Liver (tissue), 9 donors: ENCODE results near the gene HHIPL1. TPM values are rescaled to one million over a fixed set of nuclear protein-coding genes. Genes with fewer than 3 reads are reported as not detected.

Experiments
- DNase-seq: peaks from one replicate; pipeline ENCODE4 v3.0.0-alpha.2; 2017; ENCODE audit warnings: low spot score
- H3K27ac ChIP-seq, 2 donors: one replicate each; pipeline ENCODE4 v1.7.0; 2013; ENCODE audit warnings: inconsistent platforms in 2 of 2, low read length in 2 of 2, control low read depth in 1 of 2, low read depth in 1 of 2, mild to moderate bottlenecking in 1 of 2
- H3K27me3 ChIP-seq, 4 donors: one replicate each; pipeline versions ENCODE4 v1.6.1 to v1.7.0; 2013; ENCODE audit warnings: low read length in 3 of 4, inconsistent platforms in 1 of 4, mild to moderate bottlenecking in 1 of 4, moderate library complexity in 1 of 4; ENCODE audit not compliant: control insufficient read depth in 4 of 4, insufficient read depth in 4 of 4
- H3K36me3 ChIP-seq, 4 donors: one replicate each; pipeline versions ENCODE4 v1.6.1 to v1.7.0; 2013; ENCODE audit warnings: low read length in 3 of 4, mild to moderate bottlenecking in 3 of 4, low read depth in 1 of 4, moderate library complexity in 1 of 4; ENCODE audit not compliant: control insufficient read depth in 4 of 4, insufficient read depth in 3 of 4
- H3K4me1 ChIP-seq, 4 donors: one replicate each; pipeline versions ENCODE4 v1.6.1 to v1.7.0; 2013; ENCODE audit warnings: low read length in 3 of 4, mild to moderate bottlenecking in 3 of 4, moderate library complexity in 1 of 4; ENCODE audit not compliant: control insufficient read depth in 4 of 4, insufficient read depth in 4 of 4
- H3K4me3 ChIP-seq, 3 donors: one replicate each; pipeline versions ENCODE4 v1.6.1 to v1.7.0; 2013; ENCODE audit warnings: low read length in 3 of 3, control low read depth in 1 of 3, low read depth in 1 of 3, mild to moderate bottlenecking in 1 of 3
- H3K9ac ChIP-seq, 2 donors: one replicate each; pipeline ENCODE4 v1.7.0; 2013; ENCODE audit warnings: low read length in 2 of 2, mild to moderate bottlenecking in 2 of 2, moderate library complexity in 2 of 2, control low read depth in 1 of 2, low read depth in 1 of 2
- H3K9me3 ChIP-seq, 4 donors: one replicate each; pipeline versions ENCODE4 v1.6.1 to v1.7.0; 2013; ENCODE audit warnings: low read length in 3 of 4; ENCODE audit not compliant: control insufficient read depth in 4 of 4
- EGR1 ChIP-seq, 2 donors: IDR thresholded peaks; 2 replicates each; pipeline ENCODE4 v1.6.1; 2016 to 2018; ENCODE audit warnings: antibody characterized with exemption in 2 of 2, low read depth in 2 of 2
- FOXA1 ChIP-seq: IDR thresholded peaks from 2 replicates; pipeline ENCODE4 v1.6.1; 2016; ENCODE audit warnings: antibody characterized with exemption
- FOXA2 ChIP-seq: IDR thresholded peaks from 2 replicates; pipeline ENCODE4 v1.6.1; 2016; ENCODE audit warnings: antibody characterized with exemption
- GABPA ChIP-seq, 2 donors: IDR thresholded peaks in 1 of 2; conservative IDR thresholded peaks in 1 of 2; 2 replicates each; pipeline ENCODE4 v1.6.1; 2016; ENCODE audit warnings: antibody characterized with exemption in 2 of 2, mild to moderate bottlenecking in 1 of 2, moderate library complexity in 1 of 2
- HNF4A ChIP-seq, 2 donors: conservative IDR thresholded peaks; 2 replicates each; pipeline ENCODE4 v1.6.1; 2016; ENCODE audit warnings: antibody characterized with exemption in 2 of 2, mild to moderate bottlenecking in 2 of 2
- HNF4G ChIP-seq: IDR thresholded peaks from 2 replicates; pipeline ENCODE4 v1.6.1; 2016; ENCODE audit warnings: antibody characterized with exemption
- JUND ChIP-seq, 2 donors: IDR thresholded peaks; 2 replicates each; pipeline ENCODE4 v1.6.1; 2016; ENCODE audit warnings: antibody characterized with exemption in 2 of 2
- NR2F2 ChIP-seq: IDR thresholded peaks from 2 replicates; pipeline ENCODE4 v1.6.1; 2016; ENCODE audit warnings: antibody characterized with exemption
- RAD21 ChIP-seq, 2 donors: IDR thresholded peaks; 2 replicates each; pipeline ENCODE4 v1.6.1; 2016; ENCODE audit warnings: antibody characterized with exemption in 2 of 2, mild to moderate bottlenecking in 2 of 2
- RXRA ChIP-seq, 2 donors: IDR thresholded peaks; 2 replicates each; pipeline ENCODE4 v1.6.1; 2017 to 2018; ENCODE audit warnings: antibody characterized with exemption in 2 of 2, mild to moderate bottlenecking in 1 of 2
- SP1 ChIP-seq: IDR thresholded peaks from 2 replicates; pipeline ENCODE4 v1.6.1; 2018; ENCODE audit warnings: antibody characterized with exemption, mild to moderate bottlenecking
- TAF1 ChIP-seq: conservative IDR thresholded peaks from 2 replicates; pipeline ENCODE4 v1.6.1; 2016; ENCODE audit warnings: antibody characterized with exemption, mild to moderate bottlenecking
- YY1 ChIP-seq: IDR thresholded peaks from 2 replicates; pipeline ENCODE4 v1.6.1; 2016; ENCODE audit warnings: antibody characterized with exemption, mild to moderate bottlenecking
- WGBS: extraction: QIAGEN DNeasy Blood & Tissue Kit; methylation state at CpG from one replicate; pipeline ENCODE4 v1.1.7; 2013; 5-methylcytosine and 5-hydroxymethylcytosine counted together
- polyA plus RNA-seq, 2 donors: library from polyadenylated mRNA; stranded (reverse) in 1 of 2; unstranded in 1 of 2; fragments of 200-250 nt in 1 of 2; fragments of >200 nt in 1 of 2; fragmentation: Nextera tagmentation in 1 of 2; extraction: Ambion mirVana in 1 of 2; gene quantifications; one replicate each; pipeline versions ENCODE4 v1.2.1 to v1.2.3, GENCODE V29; 2013 to 2015
- total RNA-seq, 2 donors: library from RNA; depleted of rRNA; stranded (reverse); fragments of >200 nt; gene quantifications; one replicate each; pipeline ENCODE4 v1.2.3, GENCODE V29; 2014
- TF ChIP-seq, protein P1 (sequence below): IDR thresholded peaks from 2 replicates; pipeline ENCODE4 v1.6.1; 2016; ENCODE audit warnings: antibody characterized with exemption
- TF ChIP-seq, protein P2 (sequence below): IDR thresholded peaks from 2 replicates; pipeline ENCODE4 v1.6.1; 2016; ENCODE audit warnings: antibody characterized with exemption
- TF ChIP-seq, protein P3 (sequence below): fragments of 150-350 bp; IDR thresholded peaks from 2 replicates; pipeline ENCODE4 v1.5.1; 2017; ENCODE audit warnings: improper control_type of control experiment, low read depth, low read length; ENCODE audit not compliant: missing input control
- TF ChIP-seq, protein P4 (sequence below): IDR thresholded peaks from 2 replicates; pipeline ENCODE4 v1.6.1; 2016; ENCODE audit warnings: antibody characterized with exemption
- TF ChIP-seq, protein P5 (sequence below): IDR thresholded peaks from 2 replicates; pipeline ENCODE4 v1.6.1; 2016; ENCODE audit warnings: antibody characterized with exemption, mild to moderate bottlenecking
- donor health status: healthy.
- donor health status: healthy.
- donor health status: healthy.
- donor health status: healthy.
- donor health status: healthy.

The HHIPL1 gene
- total and polyA plus RNA-seq, 4 donors: 0.96 to 1.7 (median 1.0) TPM

DNA sequence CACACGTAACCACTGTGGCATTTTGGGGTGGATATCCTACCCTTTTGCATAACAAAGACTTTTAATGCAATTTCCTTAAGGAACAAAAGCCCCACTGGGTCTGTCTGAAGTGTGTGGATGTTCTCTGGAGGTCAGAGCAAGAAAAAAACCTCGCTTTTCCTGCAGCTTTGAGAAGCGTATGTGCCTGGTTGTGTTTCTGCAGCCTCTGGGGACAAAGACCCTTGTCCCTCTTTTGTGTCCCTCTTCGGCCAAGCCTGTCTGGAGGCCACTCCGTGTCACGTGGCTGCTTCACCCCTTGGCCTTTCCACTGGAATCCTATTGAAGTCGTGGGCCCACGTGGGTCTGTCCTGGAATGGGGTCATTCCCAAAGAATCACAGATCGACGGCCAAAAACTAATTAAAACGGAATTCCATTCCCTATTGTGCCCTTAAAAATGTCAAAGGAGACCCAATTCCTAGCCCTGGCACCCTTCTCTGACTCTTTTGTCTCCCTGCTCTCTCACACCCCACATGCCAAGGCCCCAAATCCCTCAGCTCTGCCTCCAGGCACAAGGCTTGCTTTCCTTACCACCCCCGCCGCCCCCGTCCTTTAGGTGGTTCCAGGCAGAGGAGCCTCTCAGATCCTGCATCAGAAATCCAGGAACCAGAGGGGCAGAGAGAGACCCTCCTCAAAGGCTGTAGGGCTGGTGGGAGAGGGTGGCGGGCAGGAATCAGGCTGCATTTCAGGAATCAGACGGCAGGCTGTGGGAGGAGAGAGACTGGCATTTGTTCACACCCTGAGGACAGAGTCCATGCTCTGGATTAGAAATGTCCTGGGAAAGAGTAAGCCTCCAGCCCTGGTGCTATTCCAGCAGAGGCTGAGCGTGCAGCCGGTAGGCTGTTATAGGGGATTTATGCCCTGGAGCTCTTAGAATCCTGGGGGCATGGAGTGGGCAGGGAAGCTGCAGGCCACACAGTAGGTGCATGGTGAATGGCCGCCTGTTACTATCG lies 26.6 kb downstream of the HHIPL1 start:
- WGBS: 63% methylated on average over 20 of the region's 20 CpGs

More for the DNA sequence above, 26.6 kb downstream of the HHIPL1 start:
- TF ChIP-seq SP1 (peak; percentile 76), FOXA1 (no peak), JUND (IDR thresholded peaks at IDR 0.05) (no peak), NR2F2 (no peak), HNF4A (conservative IDR thresholded peaks at IDR 0.05) (peak; percentile 86 to 88), GABPA (IDR thresholded peaks at IDR 0.05 in 1 of 2, conservative IDR thresholded peaks at IDR 0.05 in 1 of 2) (no peak), HNF4G (peak; percentile 71), RXRA (IDR thresholded peaks at IDR 0.05) (peak; percentile 8 to 23), FOXA2 (no peak), YY1 (peak; percentile 34), TAF1 (no peak), EGR1 (IDR thresholded peaks at IDR 0.05; ENCODE audit: low read depth in 2 of 2) (no peak), RAD21 (IDR thresholded peaks at IDR 0.05) (no peak)
- TF ChIP-seq, protein P1, sequence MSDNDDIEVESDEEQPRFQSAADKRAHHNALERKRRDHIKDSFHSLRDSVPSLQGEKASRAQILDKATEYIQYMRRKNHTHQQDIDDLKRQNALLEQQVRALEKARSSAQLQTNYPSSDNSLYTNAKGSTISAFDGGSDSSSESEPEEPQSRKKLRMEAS: no peak
- TF ChIP-seq, protein P2, sequence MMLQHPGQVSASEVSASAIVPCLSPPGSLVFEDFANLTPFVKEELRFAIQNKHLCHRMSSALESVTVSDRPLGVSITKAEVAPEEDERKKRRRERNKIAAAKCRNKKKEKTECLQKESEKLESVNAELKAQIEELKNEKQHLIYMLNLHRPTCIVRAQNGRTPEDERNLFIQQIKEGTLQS: no peak
- TF ChIP-seq, protein P3, sequence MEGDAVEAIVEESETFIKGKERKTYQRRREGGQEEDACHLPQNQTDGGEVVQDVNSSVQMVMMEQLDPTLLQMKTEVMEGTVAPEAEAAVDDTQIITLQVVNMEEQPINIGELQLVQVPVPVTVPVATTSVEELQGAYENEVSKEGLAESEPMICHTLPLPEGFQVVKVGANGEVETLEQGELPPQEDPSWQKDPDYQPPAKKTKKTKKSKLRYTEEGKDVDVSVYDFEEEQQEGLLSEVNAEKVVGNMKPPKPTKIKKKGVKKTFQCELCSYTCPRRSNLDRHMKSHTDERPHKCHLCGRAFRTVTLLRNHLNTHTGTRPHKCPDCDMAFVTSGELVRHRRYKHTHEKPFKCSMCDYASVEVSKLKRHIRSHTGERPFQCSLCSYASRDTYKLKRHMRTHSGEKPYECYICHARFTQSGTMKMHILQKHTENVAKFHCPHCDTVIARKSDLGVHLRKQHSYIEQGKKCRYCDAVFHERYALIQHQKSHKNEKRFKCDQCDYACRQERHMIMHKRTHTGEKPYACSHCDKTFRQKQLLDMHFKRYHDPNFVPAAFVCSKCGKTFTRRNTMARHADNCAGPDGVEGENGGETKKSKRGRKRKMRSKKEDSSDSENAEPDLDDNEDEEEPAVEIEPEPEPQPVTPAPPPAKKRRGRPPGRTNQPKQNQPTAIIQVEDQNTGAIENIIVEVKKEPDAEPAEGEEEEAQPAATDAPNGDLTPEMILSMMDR: no peak
- TF ChIP-seq, protein P4, sequence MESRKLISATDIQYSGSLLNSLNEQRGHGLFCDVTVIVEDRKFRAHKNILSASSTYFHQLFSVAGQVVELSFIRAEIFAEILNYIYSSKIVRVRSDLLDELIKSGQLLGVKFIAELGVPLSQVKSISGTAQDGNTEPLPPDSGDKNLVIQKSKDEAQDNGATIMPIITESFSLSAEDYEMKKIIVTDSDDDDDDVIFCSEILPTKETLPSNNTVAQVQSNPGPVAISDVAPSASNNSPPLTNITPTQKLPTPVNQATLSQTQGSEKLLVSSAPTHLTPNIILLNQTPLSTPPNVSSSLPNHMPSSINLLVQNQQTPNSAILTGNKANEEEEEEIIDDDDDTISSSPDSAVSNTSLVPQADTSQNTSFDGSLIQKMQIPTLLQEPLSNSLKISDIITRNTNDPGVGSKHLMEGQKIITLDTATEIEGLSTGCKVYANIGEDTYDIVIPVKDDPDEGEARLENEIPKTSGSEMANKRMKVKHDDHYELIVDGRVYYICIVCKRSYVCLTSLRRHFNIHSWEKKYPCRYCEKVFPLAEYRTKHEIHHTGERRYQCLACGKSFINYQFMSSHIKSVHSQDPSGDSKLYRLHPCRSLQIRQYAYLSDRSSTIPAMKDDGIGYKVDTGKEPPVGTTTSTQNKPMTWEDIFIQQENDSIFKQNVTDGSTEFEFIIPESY: no peak
- TF ChIP-seq, protein P5, sequence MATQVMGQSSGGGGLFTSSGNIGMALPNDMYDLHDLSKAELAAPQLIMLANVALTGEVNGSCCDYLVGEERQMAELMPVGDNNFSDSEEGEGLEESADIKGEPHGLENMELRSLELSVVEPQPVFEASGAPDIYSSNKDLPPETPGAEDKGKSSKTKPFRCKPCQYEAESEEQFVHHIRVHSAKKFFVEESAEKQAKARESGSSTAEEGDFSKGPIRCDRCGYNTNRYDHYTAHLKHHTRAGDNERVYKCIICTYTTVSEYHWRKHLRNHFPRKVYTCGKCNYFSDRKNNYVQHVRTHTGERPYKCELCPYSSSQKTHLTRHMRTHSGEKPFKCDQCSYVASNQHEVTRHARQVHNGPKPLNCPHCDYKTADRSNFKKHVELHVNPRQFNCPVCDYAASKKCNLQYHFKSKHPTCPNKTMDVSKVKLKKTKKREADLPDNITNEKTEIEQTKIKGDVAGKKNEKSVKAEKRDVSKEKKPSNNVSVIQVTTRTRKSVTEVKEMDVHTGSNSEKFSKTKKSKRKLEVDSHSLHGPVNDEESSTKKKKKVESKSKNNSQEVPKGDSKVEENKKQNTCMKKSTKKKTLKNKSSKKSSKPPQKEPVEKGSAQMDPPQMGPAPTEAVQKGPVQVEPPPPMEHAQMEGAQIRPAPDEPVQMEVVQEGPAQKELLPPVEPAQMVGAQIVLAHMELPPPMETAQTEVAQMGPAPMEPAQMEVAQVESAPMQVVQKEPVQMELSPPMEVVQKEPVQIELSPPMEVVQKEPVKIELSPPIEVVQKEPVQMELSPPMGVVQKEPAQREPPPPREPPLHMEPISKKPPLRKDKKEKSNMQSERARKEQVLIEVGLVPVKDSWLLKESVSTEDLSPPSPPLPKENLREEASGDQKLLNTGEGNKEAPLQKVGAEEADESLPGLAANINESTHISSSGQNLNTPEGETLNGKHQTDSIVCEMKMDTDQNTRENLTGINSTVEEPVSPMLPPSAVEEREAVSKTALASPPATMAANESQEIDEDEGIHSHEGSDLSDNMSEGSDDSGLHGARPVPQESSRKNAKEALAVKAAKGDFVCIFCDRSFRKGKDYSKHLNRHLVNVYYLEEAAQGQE: no peak
- Histone ChIP-seq H3K4me1 (peaks cover 2 to 18% (median 13%) of the 10 kb centered on the region in 4 donors), H3K27ac (peak overlapping the region in 1 of 2 donors; percentile 4), H3K36me3 (no peaks in the 10 kb centered on the region), H3K4me3 (no peak overlapping the region), H3K27me3 (no peaks in the 10 kb centered on the region), H3K9me3 (no peaks in the 10 kb centered on the region), H3K9ac (no peak overlapping the region)
- DNase-seq: no peak
